Astrocyte (in vitro differentiated cells and primary cell): Measurements from ENCODE around the gene RNF166. TPM values are rescaled to one million over a fixed set of nuclear protein-coding genes. Genes with fewer than 3 reads are reported as not detected.

ENCODE experiments used
- DNase-seq: peaks from one replicate; pipeline ENCODE4 v3.0.0-alpha.2; 2010; ENCODE audit warnings: low read depth
- FAIRE-seq: peaks from 2 replicates; lab custom pipeline; 2011; peaks lifted over from hg19 to GRCh38; lab: Jason Lieb, UNC
- H2AFZ ChIP-seq: 2 replicates; pipeline ENCODE4 v1.6.0; 2012; ENCODE audit warnings: low read depth, low read length, inconsistent platforms
- H3K27ac ChIP-seq: 2 replicates; pipeline ENCODE4 v1.5.1; 2011; ENCODE audit warnings: low read depth, low read length, inconsistent platforms
- H3K27me3 ChIP-seq: 2 replicates; pipeline ENCODE4 v1.6.0; 2011; ENCODE audit warnings: low read length, inconsistent platforms; ENCODE audit not compliant: insufficient read depth
- H3K36me3 ChIP-seq: 2 replicates; pipeline ENCODE4 v1.5.1; 2011; ENCODE audit warnings: low read length, inconsistent platforms; ENCODE audit not compliant: insufficient read depth
- H3K4me1 ChIP-seq: 2 replicates; pipeline ENCODE4 v1.5.1; 2011; ENCODE audit warnings: low read length, inconsistent platforms; ENCODE audit not compliant: insufficient read depth
- H3K4me2 ChIP-seq: 2 replicates; pipeline ENCODE4 v1.6.0; 2012; ENCODE audit warnings: low read length, inconsistent platforms
- H3K4me3 ChIP-seq: 2 replicates; pipeline ENCODE4 v1.5.1; 2011; ENCODE audit warnings: low read depth, mild to moderate bottlenecking, low read length, inconsistent platforms; ENCODE audit not compliant: insufficient read depth
- H3K79me2 ChIP-seq: 2 replicates; pipeline ENCODE4 v1.6.0; 2012; ENCODE audit warnings: mild to moderate bottlenecking, low read length, inconsistent platforms; ENCODE audit not compliant: insufficient read depth
- H3K9ac ChIP-seq: 2 replicates; pipeline ENCODE4 v1.6.0; 2012; ENCODE audit warnings: mild to moderate bottlenecking, low read length, inconsistent platforms
- H3K9me3 ChIP-seq: 2 replicates; pipeline ENCODE4 v1.5.1; 2012; ENCODE audit warnings: low read depth, mild to moderate bottlenecking, low read length, inconsistent platforms; ENCODE audit not compliant: insufficient read depth
- H4K20me1 ChIP-seq: 2 replicates; pipeline ENCODE4 v1.6.0; 2012; ENCODE audit warnings: low read length, inconsistent platforms; ENCODE audit not compliant: insufficient read depth
- H3K27ac Mint-ChIP-seq: one replicate; pipeline ENCODE4 v1.8.0; 2021; ENCODE audit warnings: mild to moderate bottlenecking, mixed read lengths; ENCODE audit not compliant: unreplicated experiment
- H3K27me3 Mint-ChIP-seq: one replicate; pipeline ENCODE4 v1.8.0; 2021; ENCODE audit warnings: low read depth, mixed read lengths; ENCODE audit not compliant: unreplicated experiment
- H3K36me3 Mint-ChIP-seq: one replicate; pipeline ENCODE4 v1.8.0; 2021; ENCODE audit warnings: low read depth, mixed read lengths; ENCODE audit not compliant: unreplicated experiment
- H3K4me1 Mint-ChIP-seq: one replicate; pipeline ENCODE4 v1.8.0; 2021; ENCODE audit warnings: low read depth, mixed read lengths; ENCODE audit not compliant: unreplicated experiment
- H3K4me3 Mint-ChIP-seq: one replicate; pipeline ENCODE4 v1.8.0; 2021; ENCODE audit warnings: mild to moderate bottlenecking, moderate library complexity, mixed read lengths; ENCODE audit not compliant: unreplicated experiment
- H3K9me3 Mint-ChIP-seq: one replicate; pipeline ENCODE4 v1.8.0; 2021; ENCODE audit warnings: mild to moderate bottlenecking, mixed read lengths; ENCODE audit not compliant: unreplicated experiment
- CTCF ChIP-seq: IDR thresholded peaks from 2 replicates; pipeline ENCODE4 v1.5.1; 2011; ENCODE audit warnings: low read depth, mild to moderate bottlenecking, inconsistent platforms, low read length, moderate library complexity; ENCODE audit not compliant: insufficient read depth
- EZH2 ChIP-seq: IDR thresholded peaks from 2 replicates; pipeline ENCODE4 v1.6.1; 2012; ENCODE audit warnings: mild to moderate bottlenecking, low read length, inconsistent platforms; ENCODE audit not compliant: insufficient read depth
- total RNA-seq: library from RNA; stranded (reverse); gene quantifications from 2 replicates; pipeline ENCODE4 v1.2.1, GENCODE V29; 2021

RNF166 gene
- total RNA-seq, 1 donor from 2014 or later: 15.4 TPM

DNA sequence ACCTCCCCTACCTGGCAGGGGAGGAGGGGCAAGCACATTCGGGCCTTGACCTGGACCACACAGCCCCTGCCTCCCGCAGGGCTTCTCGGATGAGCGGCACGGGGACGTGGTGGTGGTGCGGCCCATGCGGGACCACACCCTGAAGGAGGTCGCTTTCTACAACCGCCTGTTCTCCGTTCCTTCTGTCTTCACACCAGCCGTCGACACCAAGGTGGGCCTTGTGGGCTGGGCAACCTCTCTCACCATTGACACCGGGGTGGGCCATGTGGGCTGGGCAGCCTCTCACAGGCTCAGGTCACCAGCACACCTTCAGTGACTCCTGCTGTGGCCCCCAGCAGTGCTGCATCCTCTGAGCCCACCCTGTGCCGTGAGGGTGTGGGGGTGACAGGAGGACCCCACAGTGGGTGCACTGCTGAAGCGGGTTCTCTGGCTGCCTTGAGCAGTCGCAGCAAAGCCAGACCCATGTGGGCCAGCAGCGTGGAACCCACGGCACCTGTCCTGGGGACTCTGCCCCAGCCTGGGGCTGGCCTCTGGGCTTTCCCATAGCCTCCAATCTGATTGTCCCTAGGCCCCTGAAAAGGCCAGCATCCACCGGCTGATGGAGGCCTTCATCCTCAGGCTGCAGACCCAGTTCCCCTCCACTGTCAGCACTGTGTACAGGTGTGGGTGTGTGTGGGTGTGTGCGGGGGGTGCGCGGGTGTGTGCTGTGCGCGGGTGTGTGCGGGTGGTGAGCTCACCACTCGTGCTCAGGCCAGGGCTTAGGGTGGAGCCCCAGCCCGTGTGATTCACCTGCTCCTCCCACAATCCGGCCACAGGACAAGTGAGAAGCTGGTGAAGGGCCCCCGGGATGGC is 7.6 kb upstream of the RNF166 start:
- Histone ChIP-seq H4K20me1 (peaks cover 80% of the 10 kb centered on the region), H3K27me3 (no peaks in the 10 kb centered on the region), H3K9ac (no peak overlapping the region), H3K79me2 (peaks cover 48% of the 10 kb centered on the region), H3K9me3 (no peaks in the 10 kb centered on the region), H3K27ac (no peak overlapping the region), H2AFZ (no peak overlapping the region), H3K4me1 (no peaks in the 10 kb centered on the region), H3K36me3 (peaks cover 13% of the 10 kb centered on the region), H3K4me3 (no peak overlapping the region), H3K4me2 (no peak overlapping the region)
- TF ChIP-seq EZH2: no peak
- no peak for TF ChIP-seq CTCF
- H3K27ac Mint-ChIP-seq: no peak overlapping the region
- FAIRE-seq (no peak), DNase-seq (no peak)
- no peaks in the 10 kb centered on the region for H3K4me1 Mint-ChIP-seq
- H3K9me3 Mint-ChIP-seq: no peaks in the 10 kb centered on the region
- no peaks in the 10 kb centered on the region for H3K27me3 Mint-ChIP-seq
- no peak overlapping the region for H3K4me3 Mint-ChIP-seq
- peaks cover 12% of the 10 kb centered on the region for H3K36me3 Mint-ChIP-seq

- Histone ChIP-seq H3K27ac (no peak overlapping the region), H3K27me3 (no peaks in the 10 kb centered on the region), H3K9me3 (no peaks in the 10 kb centered on the region), H3K36me3 (peaks cover 12% of the 10 kb centered on the region), H3K4me1 (no peaks in the 10 kb centered on the region), H3K9ac (no peak overlapping the region), H3K4me3 (no peak overlapping the region), H4K20me1 (peaks cover 81% of the 10 kb centered on the region), H3K79me2 (peaks cover 55% of the 10 kb centered on the region), H2AFZ (no peak overlapping the region), H3K4me2 (no peak overlapping the region)
- Mint-ChIP-seq H3K36me3 (peaks cover 7% of the 10 kb centered on the region), H3K4me3 (no peak overlapping the region), H3K27me3 (no peaks in the 10 kb centered on the region), H3K27ac (no peak overlapping the region), H3K9me3 (no peaks in the 10 kb centered on the region), H3K4me1 (no peaks in the 10 kb centered on the region)
- FAIRE-seq (no peak), DNase-seq (no peak)
- TF ChIP-seq EZH2 (no peak), CTCF (no peak)
Measured at GRCh38 chr16:88713054-88713453, 6.8 kb upstream of the RNF166 start.

- Histone ChIP-seq H3K4me1 (peaks cover 1% of the 10 kb centered on the region), H3K4me3 (no peak overlapping the region), H4K20me1 (peaks cover 82% of the 10 kb centered on the region), H3K79me2 (peaks cover 59% of the 10 kb centered on the region), H3K9me3 (no peaks in the 10 kb centered on the region), H3K36me3 (peaks cover 7% of the 10 kb centered on the region), H3K27me3 (no peaks in the 10 kb centered on the region), H3K27ac (no peak overlapping the region), H3K9ac (no peak overlapping the region), H2AFZ (no peak overlapping the region), H3K4me2 (no peak overlapping the region)
- H3K36me3 Mint-ChIP-seq: peaks cover 5% of the 10 kb centered on the region
- FAIRE-seq (no peak), DNase-seq (no peak)
- H3K27ac Mint-ChIP-seq: no peak overlapping the region
- H3K27me3 Mint-ChIP-seq: no peaks in the 10 kb centered on the region
- peaks cover 2% of the 10 kb centered on the region for H3K4me1 Mint-ChIP-seq
- H3K4me3 Mint-ChIP-seq: no peak overlapping the region
- no peak for TF ChIP-seq CTCF
- no peak for TF ChIP-seq EZH2
- no peaks in the 10 kb centered on the region for H3K9me3 Mint-ChIP-seq
Measured at GRCh38 chr16:88712362-88712979, 6.3 kb upstream of the RNF166 start.
